H1 (cell line): ENCODE results near the gene RXFP4. TPM values are rescaled to one million over a fixed set of nuclear protein-coding genes. Genes with fewer than 3 reads are reported as not detected.
"Not testable (repeated sequence)": the region's sequence is repeated elsewhere in the genome, so short reads cannot be mapped to it uniquely, and the experiment has no call there.

Experiments
- CTCF ChIA-PET: fragments of 300-600 bp; sonication (Branson Sonifier 250); formaldehyde crosslinking; loops from one replicate; lab custom pipeline; 2021; ENCODE audit not compliant: partially characterized antibody; lab: Charles Lee
- POLR2A ChIA-PET: fragments of 300-600 bp; sonication (Branson Sonifier 250); formaldehyde crosslinking; loops from one replicate; lab custom pipeline; 2021; ENCODE audit warnings: inconsistent platforms; ENCODE audit not compliant: partially characterized antibody; lab: Charles Lee
- DNase-seq, 2 experiments: peaks; one replicate each; pipeline versions ENCODE4 v3.0.0 to v3.0.0-alpha.2; 2010 to 2022; ENCODE audit warnings: low spot score in 2 of 2, low read depth in 1 of 2, mixed read lengths in 1 of 2
- FAIRE-seq: peaks from 2 replicates; lab custom pipeline; 2011; peaks lifted over from hg19 to GRCh38; lab: Jason Lieb, UNC
- H2AFZ ChIP-seq: 2 replicates; pipeline ENCODE4 v1.8.1; 2012; ENCODE audit warnings: low read length, inconsistent platforms
- H2AK5ac ChIP-seq: 2 replicates; pipeline ENCODE4 v1.6.1; 2013; ENCODE audit warnings: low read depth, low read length
- H2BK120ac ChIP-seq: replicated peaks from 2 replicates; pipeline ENCODE3; 2013; ENCODE audit warnings: low read depth, low read length, inconsistent platforms
- H2BK12ac ChIP-seq: 2 replicates; pipeline ENCODE4 v1.6.1; 2013; ENCODE audit warnings: low read depth, low read length
- H2BK15ac ChIP-seq: 2 replicates; pipeline ENCODE4 v1.6.1; 2013; ENCODE audit warnings: low read length
- H2BK20ac ChIP-seq: 2 replicates; pipeline ENCODE4 v1.6.1; 2013; ENCODE audit warnings: low read length
- H2BK5ac ChIP-seq: 2 replicates; pipeline ENCODE4 v1.6.1; 2013; ENCODE audit warnings: low read depth, low read length
- H3K14ac ChIP-seq: 2 replicates; pipeline ENCODE4 v1.6.1; 2013; ENCODE audit warnings: inconsistent platforms; ENCODE audit not compliant: insufficient read length
- H3K18ac ChIP-seq: 2 replicates; pipeline ENCODE4 v1.6.1; 2013; ENCODE audit warnings: low read length; ENCODE audit errors: extremely low read depth
- H3K23ac ChIP-seq: 2 replicates; pipeline ENCODE4 v1.6.1; 2013; ENCODE audit warnings: inconsistent platforms; ENCODE audit not compliant: insufficient read length
- H3K23me2 ChIP-seq: 2 replicates; pipeline ENCODE4 v1.6.1; 2013; ENCODE audit warnings: low read depth, low read length
- H3K27ac ChIP-seq: 2 replicates; pipeline ENCODE4 v1.6.1; 2011; ENCODE audit warnings: low read depth, low read length, inconsistent platforms
- H3K27me3 ChIP-seq, 4 experiments: replicated peaks in 1 of 4; 1 replicate in 1 of 4; 2 replicates in 3 of 4; pipeline versions ENCODE4 v1.6.1 to v1.8.1; 2011 to 2013; ENCODE audit warnings: low read length in 3 of 4, mild to moderate bottlenecking in 3 of 4, inconsistent platforms in 2 of 4, mixed read lengths in 2 of 4, moderate library complexity in 1 of 4; ENCODE audit not compliant: control insufficient read depth in 3 of 4, insufficient read depth in 3 of 4; ENCODE audit errors: extremely low read depth in 1 of 4
- H3K36me3 ChIP-seq, 4 experiments: 2 replicates each; pipeline versions ENCODE4 v1.6.1 to v1.8.1; 2011 to 2013; ENCODE audit warnings: mild to moderate bottlenecking in 4 of 4, low read length in 3 of 4, moderate library complexity in 2 of 4, control low read depth in 1 of 4, inconsistent platforms in 1 of 4; ENCODE audit not compliant: insufficient read depth in 4 of 4, control insufficient read depth in 2 of 4
- H3K4ac ChIP-seq: replicated peaks from 2 replicates; pipeline ENCODE3; 2013; ENCODE audit warnings: low read length, low read depth, mixed read lengths, inconsistent platforms; ENCODE audit not compliant: insufficient read length
- H3K4me1 ChIP-seq, 4 experiments: replicated peaks in 1 of 4; 1 replicate in 1 of 4; 2 replicates in 3 of 4; pipeline versions ENCODE4 v1.6.1 to v1.8.1; 2011 to 2013; ENCODE audit warnings: low read length in 3 of 4, inconsistent platforms in 2 of 4, mixed read lengths in 1 of 4; ENCODE audit not compliant: insufficient read depth in 4 of 4, control insufficient read depth in 3 of 4
- H3K4me2 ChIP-seq, 2 experiments: 2 replicates each; pipeline versions ENCODE4 v1.6.1 to v1.8.1; 2011 to 2013; ENCODE audit warnings: low read depth in 2 of 2, low read length in 2 of 2, control low read depth in 1 of 2, inconsistent platforms in 1 of 2, mild to moderate bottlenecking in 1 of 2; ENCODE audit not compliant: insufficient read depth in 1 of 2
- H3K4me3 ChIP-seq, 4 experiments: fragments of 200-600, 300-600 bp in 1 of 4; sonication (generic), shearing (Covaris generic), sonication (Bioruptor Twin) in 1 of 4; 2 replicates each; pipeline versions ENCODE4 v1.5.1 to v1.8.1; 2011 to 2016; ENCODE audit warnings: low read length in 4 of 4, low read depth in 3 of 4, control low read depth in 2 of 4, inconsistent platforms in 2 of 4, mild to moderate bottlenecking in 2 of 4, mixed read lengths in 1 of 4, moderate library complexity in 1 of 4; ENCODE audit not compliant: insufficient read depth in 2 of 4; ENCODE audit errors: extremely low read depth in 1 of 4
- H3K56ac ChIP-seq: replicated peaks from 2 replicates; pipeline ENCODE3; 2013; ENCODE audit warnings: low read depth, mild to moderate bottlenecking, mixed read lengths, low read length, inconsistent platforms; ENCODE audit not compliant: insufficient read length
- H3K79me1 ChIP-seq: 2 replicates; pipeline ENCODE4 v1.6.1; 2013; ENCODE audit warnings: low read depth, low read length, control low read depth
- H3K79me2 ChIP-seq, 2 experiments: 2 replicates each; pipeline versions ENCODE4 v1.6.1 to v1.8.1; 2012 to 2013; ENCODE audit warnings: low read length in 2 of 2, mild to moderate bottlenecking in 2 of 2, inconsistent platforms in 1 of 2; ENCODE audit not compliant: insufficient read depth in 2 of 2, control insufficient read depth in 1 of 2
- H3K9ac ChIP-seq, 4 experiments: replicated peaks in 1 of 4; 1 replicate in 1 of 4; 2 replicates in 3 of 4; pipeline versions ENCODE4 v1.6.1 to v1.8.1; 2011 to 2013; ENCODE audit warnings: low read depth in 3 of 4, low read length in 3 of 4, control low read depth in 2 of 4, mild to moderate bottlenecking in 2 of 4, moderate library complexity in 2 of 4, inconsistent platforms in 1 of 4; ENCODE audit errors: extremely low read depth in 1 of 4
- H3K9me3 ChIP-seq, 2 experiments: 2 replicates each; pipeline versions ENCODE4 v1.6.1 to v1.8.1; 2012 to 2013; ENCODE audit warnings: mild to moderate bottlenecking in 2 of 2, moderate library complexity in 2 of 2, control low read depth in 1 of 2, inconsistent platforms in 1 of 2, low read depth in 1 of 2, low read length in 1 of 2, mixed read lengths in 1 of 2; ENCODE audit not compliant: insufficient read depth in 2 of 2
- H4K20me1 ChIP-seq, 2 experiments: replicated peaks in 1 of 2; 2 replicates each; pipeline versions ENCODE3 to v1.8.1; 2011 to 2013; ENCODE audit warnings: inconsistent platforms in 2 of 2, low read length in 2 of 2, mild to moderate bottlenecking in 1 of 2; ENCODE audit not compliant: insufficient read depth in 2 of 2, control insufficient read depth in 1 of 2
- H4K5ac ChIP-seq: 2 replicates; pipeline ENCODE4 v1.6.1; 2013; ENCODE audit warnings: low read length, low read depth, mixed read lengths, inconsistent platforms; ENCODE audit not compliant: insufficient read length
- H4K8ac ChIP-seq: 2 replicates; pipeline ENCODE4 v1.8.0; 2013; ENCODE audit warnings: mild to moderate bottlenecking, moderate library complexity, low read length, inconsistent platforms; ENCODE audit not compliant: insufficient read depth; ENCODE audit errors: extremely low read depth
- H4K91ac ChIP-seq: replicated peaks from 2 replicates; pipeline ENCODE3; 2013; ENCODE audit warnings: low read length, mixed read lengths, inconsistent platforms; ENCODE audit not compliant: insufficient read length
- WGBS, 2 experiments: shearing (Covaris generic) in 1 of 2; methylation state at CpG; one replicate each; pipeline versions ENCODE4 v1.1.6 to v1.1.7; 2013 to 2015; ENCODE audit warnings: low lambda C conversion rate in 2 of 2, mixed read lengths in 2 of 2, inconsistent platforms in 1 of 2, low coverage in 1 of 2, missing lambda C conversion rate in 1 of 2; ENCODE audit not compliant: insufficient replicate concordance in 2 of 2, insufficient coverage in 1 of 2, insufficient read length in 1 of 2; ENCODE audit errors: extremely low coverage in 1 of 2, missing lambda C conversion rate in 1 of 2; 5-methylcytosine and 5-hydroxymethylcytosine counted together
- polyA plus RNA-seq, 7 experiments: library from polyadenylated mRNA; depleted of rRNA in 3 of 7; stranded (reverse) in 5 of 7; unstranded in 2 of 7; fragments of >200 nt in 5 of 7; fragments of 200-250 nt in 2 of 7; gene quantifications; 1 replicate in 5 of 7; 2 replicates in 1 of 7; 4 replicates in 1 of 7; pipeline versions ENCODE4 v1.2.1 to v1.2.3, GENCODE V29; 2011 to 2013; ENCODE audit warnings: missing spikeins in 2 of 7, mixed read lengths in 2 of 7
- total RNA-seq: library from RNA; stranded (reverse); fragmentation: NEBNext Ultra II Directional; extraction: Animal tissue kit (Norgen Biotek cat#: 25700); gene quantifications from 2 replicates; pipeline ENCODE4 v1.2.1, GENCODE V29; 2021

RXFP4 gene
- total and polyA plus RNA-seq, 2 of the 8 experiments (the other 6 are each of a cell fraction or from before 2014, with no cell fraction given): not detected

DNA sequence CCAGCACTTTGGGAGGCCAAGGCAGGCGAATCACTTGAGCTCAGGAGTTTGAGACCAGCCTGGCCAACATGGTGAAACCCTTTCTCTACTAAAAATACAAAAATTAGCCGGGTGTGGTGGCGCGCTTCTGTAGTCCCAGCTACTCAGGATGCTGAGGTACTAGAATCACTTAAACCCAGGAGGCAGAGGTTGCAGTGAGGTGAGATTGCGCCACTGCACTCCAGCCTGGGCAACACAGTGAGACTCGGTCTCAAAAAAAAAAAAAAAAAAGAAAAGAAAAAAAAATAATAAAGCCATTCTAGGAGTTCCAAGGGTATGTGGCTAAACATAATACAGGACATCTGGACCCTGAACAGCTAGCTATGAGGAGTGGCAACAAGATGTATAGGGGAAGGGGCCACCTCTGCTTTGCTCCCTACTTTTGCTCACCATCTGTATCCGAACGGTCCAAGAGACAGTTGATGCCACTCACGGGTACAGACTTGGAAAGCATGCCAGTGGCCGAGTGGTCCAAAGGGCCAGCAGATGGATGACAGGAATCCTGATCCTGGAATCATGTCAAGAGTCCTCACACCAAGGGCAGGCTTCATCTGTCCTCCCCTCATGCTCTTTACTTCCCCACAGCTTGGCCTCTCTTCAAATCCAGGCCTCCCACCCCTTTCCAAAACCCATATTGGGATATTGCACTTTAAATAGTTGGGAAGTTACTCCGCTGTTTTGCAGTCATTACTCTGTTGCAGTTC, 43.6 kb downstream of the RXFP4 start:
- not testable (repeated sequence) for H3K18ac ChIP-seq, H3K9ac ChIP-seq, H3K56ac ChIP-seq, H3K27ac ChIP-seq, H2BK120ac ChIP-seq, H3K79me1 ChIP-seq, H4K20me1 ChIP-seq, H4K91ac ChIP-seq, H3K4ac ChIP-seq, FAIRE-seq, H3K23me2 ChIP-seq, H2AK5ac ChIP-seq, H2AFZ ChIP-seq, DNase-seq, H3K27me3 ChIP-seq, H2BK5ac ChIP-seq, H3K23ac ChIP-seq, H3K36me3 ChIP-seq, H4K8ac ChIP-seq, H4K5ac ChIP-seq, H3K79me2 ChIP-seq, H3K9me3 ChIP-seq, H3K14ac ChIP-seq
- H2BK20ac ChIP-seq: peak overlapping the region; percentile 72; the same call in 1 of the 2 replicates
- ChIA-PET POLR2A (interaction anchor here (0.7 to 19.2 kb wide), 16 partner anchors 10 to 157 kb away, joined by 3 to 282 read pairs (median 5); partner anchors contain the start of genes ARHGEF2 and MEX3A), CTCF (interaction anchor here (0.6 to 6.2 kb wide), 18 partner anchors 9 to 146 kb away, joined by 3 to 58 read pairs (median 4); partner anchors contain the start of genes ARHGEF2, RAB25 and SSR2)
- 0 out of 8 replicates have a peak overlapping the region, but pooled peaks of 1 of the 4 experiments have one; percentile 46 for H3K4me3 ChIP-seq
- H3K4me2 ChIP-seq: peak overlapping the region; percentile 42 to 52; a peak in 2 of 4 replicates
- H2BK12ac ChIP-seq: peak overlapping the region; percentile 93
- peaks cover 18 to 33% (median 20%) of the 10 kb centered on the region in 4 experiments for H3K4me1 ChIP-seq
- 92% methylated on average over 10 of the region's 11 CpGs; no CpG with 5 or more reads in 1 of the 2 experiments for WGBS, 2 experiments
- 0 out of 2 replicates have a peak overlapping the region, but pooled peaks have one; percentile 19 for H2BK15ac ChIP-seq
